Measurements from ENCODE around the gene SLC25A29.
"Not testable (repeated sequence)": the region's sequence is repeated elsewhere in the genome, so short reads cannot be mapped to it uniquely, and the experiment has no call there.

Gene SLC25A29, protein sequence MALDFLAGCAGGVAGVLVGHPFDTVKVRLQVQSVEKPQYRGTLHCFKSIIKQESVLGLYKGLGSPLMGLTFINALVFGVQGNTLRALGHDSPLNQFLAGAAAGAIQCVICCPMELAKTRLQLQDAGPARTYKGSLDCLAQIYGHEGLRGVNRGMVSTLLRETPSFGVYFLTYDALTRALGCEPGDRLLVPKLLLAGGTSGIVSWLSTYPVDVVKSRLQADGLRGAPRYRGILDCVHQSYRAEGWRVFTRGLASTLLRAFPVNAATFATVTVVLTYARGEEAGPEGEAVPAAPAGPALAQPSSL

DNA sequence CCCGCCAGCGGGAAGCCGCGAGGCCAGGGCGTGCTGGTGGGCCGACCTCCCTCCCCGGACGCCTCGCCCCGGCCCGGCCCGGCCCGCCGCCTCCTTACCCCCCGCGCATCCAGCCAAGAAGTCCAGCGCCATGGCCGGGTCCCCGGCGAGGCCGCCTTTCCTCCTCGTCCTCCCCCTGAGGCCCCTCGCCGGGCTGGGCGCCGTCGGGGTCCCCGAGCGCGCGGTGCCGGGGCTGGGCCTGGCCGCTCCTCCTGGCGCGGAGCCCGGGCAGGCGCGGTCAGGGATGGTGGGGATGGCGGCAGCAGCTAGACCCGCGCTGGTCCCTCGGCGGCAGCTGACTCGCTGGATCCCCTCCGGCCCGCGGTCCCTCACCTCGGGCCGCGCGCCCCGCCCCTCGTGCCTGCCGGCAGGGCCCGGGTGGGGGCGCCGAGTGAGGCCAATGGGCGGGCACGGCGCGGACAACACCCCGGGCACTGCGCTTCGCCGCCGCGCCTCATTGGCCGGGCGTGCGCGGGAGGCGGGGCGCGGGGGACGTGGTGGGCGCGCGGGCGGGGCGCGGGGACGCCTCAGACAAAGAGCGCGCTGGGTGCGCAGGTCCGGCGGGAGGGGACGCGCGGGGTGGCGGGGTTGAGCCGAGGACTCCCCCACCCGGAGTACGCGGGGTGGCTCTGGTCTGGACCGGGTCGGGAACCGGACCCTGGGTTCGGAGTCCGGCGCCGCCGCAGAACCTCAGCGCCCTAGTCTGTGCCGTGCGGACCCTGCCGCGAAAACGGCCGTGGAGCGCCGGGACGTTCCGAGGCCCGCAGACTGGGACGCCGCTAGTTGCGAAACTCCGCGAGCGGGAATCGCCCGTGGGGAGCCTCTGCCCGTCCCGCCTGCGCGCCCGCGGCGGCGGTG, at the start of gene SLC25A29:
Gene SLC25A29, minus strand, starts transcription at position 344 of the 897 bp plus-strand sequence. Its CDS starts 212 bp downstream, at position 132.
- DNase-seq (ENCODE audit: low read depth in 2 of 2): peak; percentile 75 to 80

GRCh38 chr14:100350986-100351385, 44.7 kb upstream of the SLC25A29 start:
- no peak for DNase-seq (ENCODE audit: low read depth in 2 of 2)

DNA sequence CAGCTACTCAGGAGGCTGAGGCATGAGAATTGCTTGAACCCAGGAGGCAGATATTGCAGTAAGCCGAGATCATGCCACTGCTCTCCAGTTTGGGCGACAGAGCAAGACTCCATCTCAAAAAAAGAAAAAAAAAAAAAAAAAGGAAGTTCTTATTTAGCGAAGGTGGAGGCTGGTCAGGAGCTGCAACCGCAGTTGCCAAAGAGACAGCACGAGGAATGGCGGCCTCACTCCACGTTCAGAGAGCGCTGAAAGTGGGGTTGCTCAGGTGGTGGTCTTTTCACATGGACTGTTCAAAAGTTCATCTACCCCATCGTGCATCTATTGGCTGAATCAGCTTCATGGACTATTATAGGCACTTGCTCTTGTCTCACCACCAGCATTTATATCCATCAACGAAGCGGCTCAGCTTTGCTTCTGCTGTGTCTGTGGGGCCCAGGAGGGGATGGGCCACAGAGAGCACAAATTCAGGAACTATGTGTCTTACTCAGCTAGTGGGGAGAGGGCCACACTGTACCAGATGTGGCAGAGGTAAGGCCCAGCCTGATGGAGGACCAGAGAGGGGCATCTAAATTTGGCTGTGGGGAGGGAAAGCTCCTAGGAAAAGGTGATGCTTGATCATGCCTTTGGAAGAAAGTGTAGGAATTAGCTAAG, 44.2 kb upstream of the SLC25A29 start:
- DNase-seq (ENCODE audit: low read depth in 2 of 2): no peak

DNA sequence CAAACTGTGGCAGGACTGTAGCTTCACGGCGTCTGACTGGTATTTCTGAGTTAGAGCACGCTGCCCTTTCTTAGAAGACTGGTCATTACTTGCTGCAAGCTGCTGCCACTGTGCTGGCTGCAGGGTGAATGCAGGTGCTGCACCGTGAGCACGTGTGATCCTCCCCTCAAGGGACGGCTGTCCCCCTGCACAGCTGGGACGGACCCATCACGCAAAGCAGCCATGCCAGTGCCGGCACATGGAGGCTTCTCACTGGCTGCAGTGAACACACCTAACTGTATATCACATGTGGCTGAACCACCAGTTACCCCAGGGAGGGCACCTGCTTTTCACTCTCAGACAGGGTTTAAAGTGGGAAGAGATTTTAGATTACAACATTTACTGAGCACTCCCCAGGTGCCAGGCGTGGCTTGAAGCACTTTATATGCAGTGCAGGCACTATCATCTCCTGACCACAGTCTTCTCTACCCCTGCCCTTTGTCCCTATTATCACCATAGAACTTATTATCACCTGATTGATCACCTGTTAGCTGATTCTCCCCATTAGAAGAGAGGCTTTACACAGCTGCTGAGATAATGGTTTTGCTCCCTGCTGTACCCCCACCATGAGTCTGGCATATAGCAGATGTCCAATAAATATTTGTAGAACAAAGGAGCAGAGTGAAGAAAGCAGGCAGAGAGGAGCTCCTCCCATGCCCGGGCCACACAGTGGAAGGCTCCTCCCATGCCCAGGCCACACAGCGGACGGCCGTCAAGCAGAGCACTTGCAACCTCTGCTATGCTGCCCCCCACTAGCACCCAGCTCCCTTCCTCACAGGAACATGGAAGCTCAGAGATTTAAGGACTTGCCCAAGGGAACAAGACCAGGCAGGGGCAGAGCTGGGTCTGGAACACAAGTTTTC, 42.8 kb upstream of the SLC25A29 start:
- no peak for DNase-seq (ENCODE audit: low read depth in 2 of 2)

DNA sequence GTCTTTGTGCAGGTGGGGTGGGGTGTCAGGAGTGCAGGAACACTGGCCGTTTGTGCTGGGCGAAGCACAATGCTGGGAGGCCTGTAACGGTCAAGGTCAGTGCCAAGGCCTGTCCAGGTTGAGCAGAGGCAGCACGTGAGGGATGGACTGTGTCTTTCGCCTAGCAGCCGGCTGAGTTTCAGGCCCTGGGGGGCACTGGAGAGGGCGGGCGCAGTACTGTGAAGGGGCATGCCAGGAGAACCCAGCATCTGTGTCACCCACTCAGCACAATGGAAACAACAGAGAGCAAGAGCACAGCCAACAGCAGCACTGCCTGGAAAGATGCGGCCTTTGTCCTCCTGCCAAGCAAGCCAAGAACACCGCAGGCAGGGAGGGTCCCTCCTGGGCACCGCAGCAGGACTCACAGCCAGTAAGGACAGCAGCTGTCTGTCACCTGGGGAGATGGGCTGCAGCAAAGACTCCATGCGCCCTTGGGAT, 42.0 kb upstream of the SLC25A29 start:
- no peak for DNase-seq (ENCODE audit: low read depth in 2 of 2)

DNA sequence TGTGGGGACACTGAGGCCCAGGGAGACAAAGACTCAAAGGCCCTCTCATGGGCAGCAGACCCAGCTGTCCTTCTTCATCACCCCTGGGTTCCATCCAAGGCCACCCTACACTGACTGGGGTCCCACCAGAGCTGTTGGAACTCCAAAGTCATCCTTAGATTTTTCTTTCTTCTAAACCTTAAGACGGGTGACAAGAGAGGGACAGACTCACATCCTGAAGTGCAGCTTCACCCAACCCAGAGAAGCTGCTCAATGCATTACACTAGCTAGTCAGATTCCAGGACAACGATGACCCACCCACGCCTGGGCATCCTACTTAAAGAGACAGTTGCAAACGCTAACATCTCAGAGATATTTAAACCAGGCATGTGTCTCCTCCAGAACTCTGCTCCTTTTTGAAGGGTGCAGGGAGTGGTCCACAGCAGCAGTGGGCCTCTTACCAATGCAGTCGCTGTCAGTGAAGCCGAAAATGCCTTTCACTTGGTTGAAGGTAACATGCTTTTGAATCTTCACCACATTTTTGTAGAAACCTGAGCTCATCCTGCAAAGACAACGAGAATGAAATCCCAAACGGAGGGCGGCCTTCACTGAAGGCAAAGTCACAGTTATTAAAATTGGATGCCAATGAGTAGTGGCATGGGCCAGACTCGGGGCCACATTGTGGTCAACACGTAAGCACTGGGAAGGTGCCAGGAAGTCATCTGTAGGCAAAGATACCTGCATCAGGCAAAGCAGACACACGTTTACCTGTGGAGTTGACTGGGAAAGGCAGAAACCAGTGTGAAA, 40.3 kb upstream of the SLC25A29 start:
- DNase-seq (ENCODE audit: low read depth in 2 of 2): no peak

DNA sequence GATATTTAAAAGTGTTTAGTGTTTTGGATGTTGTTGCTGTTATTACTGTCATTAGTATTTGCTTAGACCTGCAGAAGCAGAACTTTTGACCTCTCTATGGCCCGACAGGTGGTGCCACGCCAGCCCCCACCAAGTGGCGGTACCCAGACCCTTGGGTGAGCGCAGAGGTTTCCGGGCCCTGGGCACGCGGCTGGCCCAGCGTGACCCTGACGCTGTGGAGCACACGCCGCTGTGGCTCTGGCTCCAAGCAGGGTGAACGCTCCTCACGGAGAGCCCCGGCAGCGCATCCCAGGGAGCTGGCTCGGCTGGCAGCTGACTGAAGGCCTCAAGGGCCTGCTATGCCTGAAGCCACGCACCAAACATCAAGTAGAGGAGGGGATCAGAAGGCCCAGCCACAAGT, 39.5 kb upstream of the SLC25A29 start:
- no peak for DNase-seq (ENCODE audit: low read depth in 2 of 2)

GRCh38 chr14:100344657-100345056, 38.4 kb upstream of the SLC25A29 start:
- not testable (repeated sequence) for DNase-seq (ENCODE audit: low read depth in 2 of 2)

- not testable (repeated sequence) for DNase-seq (ENCODE audit: low read depth in 2 of 2)
Measured at GRCh38 chr14:100342826-100343225, 36.6 kb upstream of the SLC25A29 start.

DNA sequence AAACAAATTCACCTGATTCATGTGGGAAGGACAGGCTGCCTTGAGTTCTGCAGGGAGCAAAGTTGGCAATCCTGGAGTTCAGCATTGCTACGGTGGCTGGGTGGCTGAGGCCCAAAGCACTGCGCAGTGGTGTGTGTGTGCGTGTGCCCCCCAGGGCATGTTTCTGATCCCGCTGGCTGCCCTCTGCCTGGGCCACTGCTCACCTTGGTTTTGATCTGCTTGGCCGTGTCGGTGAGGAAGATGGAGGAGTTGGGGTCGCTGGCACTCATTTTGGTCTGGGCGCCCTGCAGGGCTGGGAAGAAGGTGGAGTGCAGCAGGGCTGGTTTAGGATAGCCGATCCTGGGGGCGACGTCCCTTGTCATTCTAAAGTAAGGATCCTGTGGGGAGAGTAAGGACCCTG, 36.0 kb upstream of the SLC25A29 start:
- no peak for DNase-seq (ENCODE audit: low read depth in 2 of 2)

DNA sequence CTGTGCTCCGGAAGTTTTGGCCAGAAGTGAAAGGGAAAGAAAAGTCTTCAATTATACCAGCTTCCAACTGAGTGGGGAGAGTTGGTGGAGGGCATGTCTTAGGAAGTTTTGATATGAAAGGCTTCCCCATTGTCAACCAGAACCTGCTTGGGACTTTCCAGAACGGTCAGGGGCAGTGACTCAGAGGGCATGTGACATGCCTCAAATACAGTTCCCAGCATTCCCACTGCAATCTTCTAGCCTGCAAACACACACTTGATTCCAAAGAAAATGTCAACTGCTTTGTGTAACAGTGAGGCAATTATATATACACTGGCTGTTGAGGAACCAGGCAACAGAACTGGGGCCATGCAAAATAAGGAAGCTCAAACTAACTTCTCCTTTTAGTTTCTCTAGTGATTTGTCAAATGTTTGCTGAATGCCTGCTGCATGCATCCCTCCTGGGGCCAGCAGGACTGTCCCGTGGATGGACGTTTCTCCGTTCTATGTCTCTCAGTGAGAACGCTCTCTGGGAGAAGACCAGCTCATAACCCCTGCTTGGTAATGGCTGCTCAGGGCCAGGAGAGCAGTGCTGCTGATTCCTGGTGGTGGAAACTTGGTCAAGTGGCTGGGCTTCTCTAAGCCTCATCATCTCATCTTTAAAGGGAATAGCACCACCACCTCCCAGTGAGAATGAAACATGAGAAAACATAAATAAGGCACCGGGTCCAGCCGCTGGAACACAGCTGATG, 35.2 kb upstream of the SLC25A29 start:
- no peak for DNase-seq (ENCODE audit: low read depth in 2 of 2)

- DNase-seq (ENCODE audit: low read depth in 2 of 2): no peak
Measured at GRCh38 chr14:100340423-100340813, 34.2 kb upstream of the SLC25A29 start.

GRCh38 chr14:100339766-100340422, 33.6 kb upstream of the SLC25A29 start:
- no peak for DNase-seq (ENCODE audit: low read depth in 2 of 2)

GRCh38 chr14:100336618-100337530, 30.6 kb upstream of the SLC25A29 start:
- DNase-seq (ENCODE audit: low read depth in 2 of 2): no peak

- DNase-seq (ENCODE audit: low read depth in 2 of 2): no peak
Measured at GRCh38 chr14:100334904-100335303, 28.7 kb upstream of the SLC25A29 start.

DNA sequence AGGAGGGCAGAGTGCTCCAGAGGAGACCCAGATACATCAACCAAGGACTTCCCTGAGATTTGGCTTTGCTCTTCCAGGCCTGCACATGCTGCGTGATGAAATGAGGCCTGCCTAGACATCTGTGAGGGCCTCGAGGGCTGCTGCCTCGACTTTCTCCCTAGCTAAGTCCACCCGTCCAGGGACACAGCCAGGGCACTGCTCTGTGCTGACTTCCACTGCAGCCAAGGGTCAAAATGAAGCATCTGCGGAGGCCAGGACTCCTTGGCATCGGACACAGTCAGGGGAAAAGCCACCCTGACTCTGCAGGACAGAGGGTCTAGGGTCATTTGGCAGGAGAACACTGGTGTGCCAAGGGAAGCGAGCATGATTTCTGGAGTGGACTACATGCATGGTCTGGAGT, 27.6 kb upstream of the SLC25A29 start:
- DNase-seq (ENCODE audit: low read depth in 2 of 2): no peak

- no peak for DNase-seq (ENCODE audit: low read depth in 2 of 2)
Measured at GRCh38 chr14:100333311-100333710, 27.1 kb upstream of the SLC25A29 start.

DNA sequence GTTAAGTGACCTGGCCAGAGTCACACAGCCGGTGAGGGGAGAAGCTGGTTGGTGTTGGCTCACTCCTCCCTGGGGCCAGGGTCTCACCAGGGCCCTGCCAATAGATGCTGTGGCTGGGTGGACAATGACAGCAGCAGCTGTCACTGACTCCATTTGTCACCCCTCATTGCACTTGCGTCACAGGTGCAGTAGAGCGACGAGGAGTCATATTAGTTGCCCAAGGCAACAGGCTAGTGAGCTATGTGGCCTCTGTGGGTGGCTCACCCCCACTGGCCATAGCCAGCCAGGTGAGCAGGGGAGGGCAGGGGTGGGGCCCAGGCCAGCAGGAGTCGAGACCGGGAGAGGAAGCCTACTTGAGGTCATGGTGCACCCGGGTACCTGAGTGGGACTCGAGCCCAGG, 26.6 kb upstream of the SLC25A29 start:
- DNase-seq (ENCODE audit: low read depth in 2 of 2): no peak
